Neural crest cell (in vitro differentiated cells): ENCODE data around the gene LPP. TPM values are rescaled to one million over a fixed set of nuclear protein-coding genes. Genes with fewer than 3 reads are reported as not detected.

ENCODE experiments used
- DNase-seq: peaks from one replicate; pipeline ENCODE4 v3.0.0; 2021; ENCODE audit warnings: low read depth, mixed read lengths, low spot score
- H3K27ac Mint-ChIP-seq: one replicate; pipeline ENCODE4 v1.8.0; 2021; ENCODE audit warnings: mild to moderate bottlenecking, mixed read lengths; ENCODE audit not compliant: unreplicated experiment
- H3K27me3 Mint-ChIP-seq: 2 replicates; pipeline ENCODE4 v1.8.0; 2021; ENCODE audit warnings: low read depth, mild to moderate bottlenecking, mixed read lengths
- H3K36me3 Mint-ChIP-seq: 2 replicates; pipeline ENCODE4 v1.8.0; 2021; ENCODE audit warnings: low read depth, mild to moderate bottlenecking, mixed read lengths
- H3K4me1 Mint-ChIP-seq: 2 replicates; pipeline ENCODE4 v1.8.0; 2021; ENCODE audit warnings: mixed read lengths
- H3K4me3 Mint-ChIP-seq: one replicate; pipeline ENCODE4 v1.8.0; 2021; ENCODE audit warnings: mild to moderate bottlenecking, mixed read lengths
- H3K9me3 Mint-ChIP-seq: 2 replicates; pipeline ENCODE4 v1.8.0; 2021; ENCODE audit warnings: mixed read lengths
- total RNA-seq: library from RNA; stranded (reverse); gene quantifications from 2 replicates; pipeline ENCODE4 v1.2.1, GENCODE V29; 2021
- TF ChIP-seq, protein P1 (sequence below): fragments of 200-600 bp; sonication (generic); conservative IDR thresholded peaks from 2 replicates; pipeline ENCODE4 v1.5.0; 2021; ENCODE audit warnings: antibody characterized with exemption, mild to moderate bottlenecking

Gene LPP
- total RNA-seq, 1 donor from 2014 or later: 38.7 TPM

DNA sequence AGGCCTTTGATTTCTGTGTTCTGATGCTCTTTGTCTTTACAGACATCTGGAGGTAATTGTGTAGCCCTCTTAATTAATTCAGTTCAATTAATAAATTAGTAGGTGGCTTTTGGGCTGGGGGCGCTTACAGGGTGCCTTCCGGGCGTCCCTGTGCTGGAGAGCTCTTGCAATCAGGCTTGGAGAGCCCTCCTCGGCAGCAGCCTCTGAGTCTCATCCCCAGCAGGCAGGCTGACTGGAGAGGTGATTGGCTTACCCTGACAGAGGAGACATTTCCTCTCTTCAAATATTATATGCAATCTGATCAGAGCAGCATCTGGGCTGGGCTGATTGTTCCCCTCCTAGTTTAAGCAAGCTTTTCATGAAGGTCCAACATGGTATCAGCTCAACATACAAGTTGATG lies 250.7 kb downstream of the LPP start:
- DNase-seq: no peak
- TF ChIP-seq, protein P1, sequence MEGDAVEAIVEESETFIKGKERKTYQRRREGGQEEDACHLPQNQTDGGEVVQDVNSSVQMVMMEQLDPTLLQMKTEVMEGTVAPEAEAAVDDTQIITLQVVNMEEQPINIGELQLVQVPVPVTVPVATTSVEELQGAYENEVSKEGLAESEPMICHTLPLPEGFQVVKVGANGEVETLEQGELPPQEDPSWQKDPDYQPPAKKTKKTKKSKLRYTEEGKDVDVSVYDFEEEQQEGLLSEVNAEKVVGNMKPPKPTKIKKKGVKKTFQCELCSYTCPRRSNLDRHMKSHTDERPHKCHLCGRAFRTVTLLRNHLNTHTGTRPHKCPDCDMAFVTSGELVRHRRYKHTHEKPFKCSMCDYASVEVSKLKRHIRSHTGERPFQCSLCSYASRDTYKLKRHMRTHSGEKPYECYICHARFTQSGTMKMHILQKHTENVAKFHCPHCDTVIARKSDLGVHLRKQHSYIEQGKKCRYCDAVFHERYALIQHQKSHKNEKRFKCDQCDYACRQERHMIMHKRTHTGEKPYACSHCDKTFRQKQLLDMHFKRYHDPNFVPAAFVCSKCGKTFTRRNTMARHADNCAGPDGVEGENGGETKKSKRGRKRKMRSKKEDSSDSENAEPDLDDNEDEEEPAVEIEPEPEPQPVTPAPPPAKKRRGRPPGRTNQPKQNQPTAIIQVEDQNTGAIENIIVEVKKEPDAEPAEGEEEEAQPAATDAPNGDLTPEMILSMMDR: no peak
- Mint-ChIP-seq H3K36me3 (peaks cover 14% of the 10 kb centered on the region), H3K4me1 (no peaks in the 10 kb centered on the region), H3K4me3 (no peak overlapping the region), H3K27ac (no peak overlapping the region), H3K9me3 (peaks cover 5% of the 10 kb centered on the region), H3K27me3 (no peaks in the 10 kb centered on the region)

DNA sequence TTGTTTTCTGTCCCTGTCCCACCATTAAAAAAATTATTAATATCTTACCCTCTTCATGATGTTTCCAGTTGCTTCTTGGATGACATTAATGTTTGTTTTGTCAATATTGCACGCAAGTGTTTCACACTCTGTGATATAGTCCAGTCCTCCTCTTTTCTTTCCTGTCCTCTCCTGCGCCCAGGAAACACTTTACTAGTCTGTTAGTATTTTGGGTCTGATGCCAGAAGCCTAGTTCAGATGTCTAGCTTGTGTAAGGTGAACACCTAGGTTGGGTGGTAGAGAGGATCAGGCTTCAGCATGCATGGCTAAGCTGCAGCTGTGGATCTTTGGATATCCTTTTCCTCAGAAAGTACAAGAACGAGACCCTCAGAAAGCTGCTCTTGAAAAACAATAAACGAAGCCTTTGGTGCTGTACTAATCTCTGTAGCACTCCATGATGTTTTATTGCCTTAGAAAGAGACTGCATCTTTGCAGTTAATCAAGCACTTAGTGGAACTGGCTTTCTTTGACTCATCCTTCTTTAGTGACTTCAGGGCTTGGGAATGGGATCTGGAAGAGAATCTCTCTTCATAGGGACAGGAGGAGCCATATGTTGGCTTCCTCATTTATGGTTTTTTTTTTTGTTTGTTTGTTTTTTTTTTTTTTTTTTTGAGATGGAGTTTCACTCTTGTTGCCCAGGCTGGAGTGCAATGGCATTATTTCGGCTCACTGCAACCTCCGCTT lies 253.4 kb downstream of the LPP start:
- H3K4me1 Mint-ChIP-seq: no peaks in the 10 kb centered on the region
- no peak overlapping the region for H3K4me3 Mint-ChIP-seq
- no peak overlapping the region for H3K27ac Mint-ChIP-seq
- H3K36me3 Mint-ChIP-seq: peaks cover 14% of the 10 kb centered on the region
- peaks cover 4% of the 10 kb centered on the region for H3K9me3 Mint-ChIP-seq
- no peaks in the 10 kb centered on the region for H3K27me3 Mint-ChIP-seq
- TF ChIP-seq, protein P1: no peak
- DNase-seq: no peak

DNA sequence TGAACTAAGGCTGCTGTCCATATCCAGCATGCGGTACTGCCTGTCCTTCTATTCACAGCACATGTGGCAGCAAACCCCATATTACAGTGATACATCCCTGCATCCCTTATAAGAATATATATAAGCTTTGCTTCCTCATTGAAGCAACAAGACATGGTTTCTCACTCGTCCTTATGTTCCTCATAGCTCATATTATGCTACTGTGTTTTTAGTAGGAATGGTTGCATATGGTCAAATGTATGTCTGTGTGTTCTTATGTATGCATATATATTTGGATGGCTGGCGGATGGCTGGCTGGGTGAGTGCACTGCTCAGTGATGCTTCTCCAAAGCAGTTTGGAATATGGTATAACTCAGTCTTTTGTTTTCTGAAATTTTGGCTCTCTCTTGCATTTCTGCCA lies 254.9 kb downstream of the LPP start:
- no peak for DNase-seq
- no peaks in the 10 kb centered on the region for H3K4me1 Mint-ChIP-seq
- no peak overlapping the region for H3K4me3 Mint-ChIP-seq
- H3K9me3 Mint-ChIP-seq: peaks cover 3% of the 10 kb centered on the region
- TF ChIP-seq, protein P1: no peak
- H3K27me3 Mint-ChIP-seq: no peaks in the 10 kb centered on the region
- H3K27ac Mint-ChIP-seq: no peak overlapping the region
- peaks cover 14% of the 10 kb centered on the region for H3K36me3 Mint-ChIP-seq

DNA sequence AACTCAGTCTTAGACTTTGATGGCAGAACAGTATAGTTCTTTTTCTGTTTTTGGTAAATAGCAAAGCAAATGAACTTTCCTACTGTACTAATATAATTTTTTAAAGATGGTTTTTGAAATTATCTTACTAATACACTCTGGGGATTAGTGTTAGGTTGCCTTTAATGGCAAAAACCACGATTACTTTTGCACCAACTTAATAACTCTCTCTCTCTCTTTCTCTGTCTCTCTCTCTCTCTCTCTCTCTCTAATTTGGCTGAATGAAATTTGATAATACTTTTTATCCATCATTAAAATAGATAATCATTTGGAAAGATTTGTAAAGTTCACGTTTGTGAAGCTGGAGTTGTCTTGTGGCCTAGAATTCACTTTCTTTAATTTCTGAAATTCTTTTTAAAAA lies 257.8 kb downstream of the LPP start:
- TF ChIP-seq, protein P1: no peak
- H3K9me3 Mint-ChIP-seq: no peaks in the 10 kb centered on the region
- peaks cover 6% of the 10 kb centered on the region for H3K4me1 Mint-ChIP-seq
- DNase-seq: no peak
- no peak overlapping the region for H3K4me3 Mint-ChIP-seq
- H3K36me3 Mint-ChIP-seq: peaks cover 4% of the 10 kb centered on the region
- no peak overlapping the region for H3K27ac Mint-ChIP-seq
- H3K27me3 Mint-ChIP-seq: no peaks in the 10 kb centered on the region

DNA sequence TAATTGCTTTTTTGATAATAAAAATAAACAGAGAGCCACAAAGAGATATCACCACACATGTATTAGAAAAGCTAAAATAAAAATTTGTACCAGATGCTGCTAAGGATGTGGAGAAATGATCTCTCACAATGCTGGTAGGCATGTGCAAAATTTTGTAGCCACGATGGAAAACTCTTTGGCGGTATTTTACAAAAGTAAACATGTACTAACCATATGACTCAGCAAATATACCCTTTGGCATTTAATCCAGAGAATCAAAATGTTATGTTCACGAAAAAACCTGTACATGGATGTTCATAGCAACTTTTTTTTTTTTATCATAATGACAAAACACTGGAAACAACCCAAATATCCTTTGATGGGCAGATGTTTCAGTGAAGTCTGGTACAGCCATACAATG lies 261.2 kb downstream of the LPP start:
- no peak overlapping the region for H3K27ac Mint-ChIP-seq
- peaks cover 2% of the 10 kb centered on the region for H3K9me3 Mint-ChIP-seq

More for the DNA sequence above, 261.2 kb downstream of the LPP start:
- Mint-ChIP-seq H3K4me3 (no peak overlapping the region), H3K4me1 (peaks cover 6% of the 10 kb centered on the region), H3K27me3 (no peaks in the 10 kb centered on the region), H3K36me3 (peaks cover 7% of the 10 kb centered on the region)
- TF ChIP-seq, protein P1: no peak
- no peak for DNase-seq
